ENCODE data around the gene RFTN1. TPM values are rescaled to one million over a fixed set of nuclear protein-coding genes. Genes with fewer than 3 reads are reported as not detected.

RFTN1 gene
- total and polyA plus RNA-seq, 2 of the 8 experiments (the other 6 are each of a cell fraction or from before 2014, with no cell fraction given) = 4.6 to 6.7 TPM

- no peak for TF ChIP-seq NRF1 (IDR thresholded peaks at IDR 0.05; ENCODE audit: low read depth, low read length)
These were observed 40.9 kb downstream of the RFTN1 start (continued) for GRCh38 chr3:16472593-16472992.

Data from H1 (cell line).